PC-3 (cell line): Measurements from ENCODE around the gene POLR1E. TPM values are rescaled to one million over a fixed set of nuclear protein-coding genes. Genes with fewer than 3 reads are reported as not detected.

Experiments
- ATAC-seq: fragments of 200-7000 bp; cut with Tn5 transposase; 2 replicates; pipeline ENCODE4 v1.9.1; 2020; ENCODE audit warnings: mild to moderate bottlenecking, moderate library complexity
- Bru-seq: library from RNA; stranded (reverse); fragments of 400-500 nt; gene quantifications from one replicate; lab custom pipeline; 2021; lab: Mats Ljungman, UMichigan
- BruChase-seq, 2 experiments: library from RNA; stranded (reverse); fragments of 400-500 nt; gene quantifications; one replicate each; lab custom pipeline; 2021; lab: Mats Ljungman, UMichigan
- BruUV-seq: library from RNA; stranded (reverse); fragments of 400-500 nt; replicated peaks from 2 replicates; lab custom pipeline; 2021; lab: Mats Ljungman, UMichigan
- CTCF ChIA-PET: fragments of 300-600 bp; sonication (Branson Sonifier 250); formaldehyde crosslinking; loops from one replicate; lab custom pipeline; 2022; ENCODE audit warnings: antibody characterized with exemption; lab: Charles Lee
- POLR2A ChIA-PET: fragments of 300-600 bp; sonication (Branson Sonifier 250); formaldehyde crosslinking; loops from one replicate; lab custom pipeline; 2022; ENCODE audit warnings: antibody characterized with exemption; ENCODE audit not compliant: unreplicated experiment; lab: Charles Lee
- DNase-seq: peaks from one replicate; pipeline ENCODE4 v3.0.0-alpha.2; 2015
- H2AFZ ChIP-seq: fragments of 300-600 bp; sonication (generic); 2 replicates; pipeline ENCODE4 v1.6.0; 2016; ENCODE audit warnings: antibody characterized with exemption, low read length
- H3F3A ChIP-seq: fragments of 300-600 bp; sonication (generic); one replicate; pipeline ENCODE4 v1.6.0; 2017; ENCODE audit warnings: antibody characterized with exemption, low read length, control low read depth, mild to moderate bottlenecking; ENCODE audit not compliant: unreplicated experiment
- H3K27ac ChIP-seq: fragments of 300-600 bp; sonication (generic); 2 replicates; pipeline ENCODE4 v1.5.1; 2016; ENCODE audit warnings: mild to moderate bottlenecking, low read length
- H3K27me3 ChIP-seq: fragments of 300-600 bp; sonication (generic); 2 replicates; pipeline ENCODE4 v1.6.1; 2016; ENCODE audit warnings: low read length, mixed read lengths
- H3K36me3 ChIP-seq: fragments of 300-600 bp; sonication (generic); 2 replicates; pipeline ENCODE4 v1.6.1; 2016; ENCODE audit warnings: low read depth, mixed run types, low read length, mixed read lengths
- H3K4me1 ChIP-seq: fragments of 300-600 bp; sonication (generic); 2 replicates; pipeline ENCODE4 v1.5.1; 2016; ENCODE audit warnings: low read length; ENCODE audit not compliant: insufficient read depth
- H3K4me2 ChIP-seq: fragments of 300-600 bp; sonication (generic); 2 replicates; pipeline ENCODE4 v1.6.0; 2016; ENCODE audit warnings: low read length
- H3K4me3 ChIP-seq: fragments of 300-600 bp; sonication (generic); 2 replicates; pipeline ENCODE4 v1.5.1; 2016; ENCODE audit warnings: mild to moderate bottlenecking, low read length, mixed read lengths
- H3K79me2 ChIP-seq: fragments of 300-600 bp; sonication (generic); 2 replicates; pipeline ENCODE4 v1.6.1; 2017; ENCODE audit warnings: low read length, mixed read lengths
- H3K9ac ChIP-seq: fragments of 300-600 bp; sonication (generic); 2 replicates; pipeline ENCODE4 v1.6.0; 2016; ENCODE audit warnings: mild to moderate bottlenecking, low read length
- H3K9me2 ChIP-seq: fragments of 300-600 bp; sonication (generic); replicated peaks from 2 replicates; pipeline ENCODE4 v1.6.1; 2016; ENCODE audit warnings: mixed run types, low read length, mixed read lengths
- H3K9me3 ChIP-seq: fragments of 300-600 bp; sonication (generic); 2 replicates; pipeline ENCODE4 v1.6.1; 2016; ENCODE audit warnings: low read length, mixed read lengths
- H4K20me1 ChIP-seq: fragments of 300-600 bp; sonication (generic); 2 replicates; pipeline ENCODE4 v1.6.1; 2016; ENCODE audit warnings: low read length, mixed read lengths
- EZH2 ChIP-seq: fragments of 300-600 bp; sonication (generic); IDR thresholded peaks from one replicate; pipeline ENCODE4 v1.6.1; 2017; ENCODE audit warnings: antibody characterized with exemption, mild to moderate bottlenecking, low read length; ENCODE audit not compliant: unreplicated experiment
- EZH2phosphoT487 ChIP-seq: fragments of 300-600 bp; sonication (generic); IDR thresholded peaks from 2 replicates; pipeline ENCODE4 v1.6.1; 2018; ENCODE audit warnings: mild to moderate bottlenecking, antibody characterized with exemption, low read length, borderline replicate concordance
- intact Hi-C: fragments of 100-400 bp; cut with micrococcal nuclease; formaldehyde crosslinking; loops from 2 replicates; pipeline ENCODE4 v1.9.0; 2023
- long read RNA-seq: library from polyadenylated mRNA; unstranded; transcript quantifications from one replicate; pipeline ENCODE4 v2.0.0, GENCODE V29; 2021; ENCODE audit not compliant: unreplicated experiment
- total RNA-seq: library from RNA; depleted of rRNA; stranded (reverse); fragments of >200 nt; gene quantifications from 2 replicates; pipeline ENCODE4 v1.2.3, GENCODE V29; 2014; rRNA removed
- TF ChIP-seq, protein P1 (sequence below): fragments of 300-600 bp; sonication (generic); conservative IDR thresholded peaks from 2 replicates; pipeline ENCODE4 v1.5.1; 2017; ENCODE audit warnings: antibody characterized with exemption, low read depth, mild to moderate bottlenecking, low read length

Gene POLR1E, protein sequence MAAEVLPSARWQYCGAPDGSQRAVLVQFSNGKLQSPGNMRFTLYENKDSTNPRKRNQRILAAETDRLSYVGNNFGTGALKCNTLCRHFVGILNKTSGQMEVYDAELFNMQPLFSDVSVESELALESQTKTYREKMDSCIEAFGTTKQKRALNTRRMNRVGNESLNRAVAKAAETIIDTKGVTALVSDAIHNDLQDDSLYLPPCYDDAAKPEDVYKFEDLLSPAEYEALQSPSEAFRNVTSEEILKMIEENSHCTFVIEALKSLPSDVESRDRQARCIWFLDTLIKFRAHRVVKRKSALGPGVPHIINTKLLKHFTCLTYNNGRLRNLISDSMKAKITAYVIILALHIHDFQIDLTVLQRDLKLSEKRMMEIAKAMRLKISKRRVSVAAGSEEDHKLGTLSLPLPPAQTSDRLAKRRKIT
- total RNA-seq (37.0 and 37.2 TPM in 2 replicates), Bru-seq, nascent RNA (percentile 68 among the genes with signal in this experiment), BruChase-seq, experiment 1, labeled RNA remaining after a 6-hour chase (percentile 80 among the genes with signal in this experiment), BruChase-seq, experiment 2, labeled RNA remaining after a 2-hour chase (percentile 67 among the genes with signal in this experiment)
- long read RNA-seq, transcript POLR1E-202 (12 exons, 1,868 nt), result major isoform, 16 of 21 reads
- long read RNA-seq, partial matches to known transcripts, result 2 of 21 reads
- long read RNA-seq, other reads (novel, unspliced or antisense), result 1 of 21 reads

DNA sequence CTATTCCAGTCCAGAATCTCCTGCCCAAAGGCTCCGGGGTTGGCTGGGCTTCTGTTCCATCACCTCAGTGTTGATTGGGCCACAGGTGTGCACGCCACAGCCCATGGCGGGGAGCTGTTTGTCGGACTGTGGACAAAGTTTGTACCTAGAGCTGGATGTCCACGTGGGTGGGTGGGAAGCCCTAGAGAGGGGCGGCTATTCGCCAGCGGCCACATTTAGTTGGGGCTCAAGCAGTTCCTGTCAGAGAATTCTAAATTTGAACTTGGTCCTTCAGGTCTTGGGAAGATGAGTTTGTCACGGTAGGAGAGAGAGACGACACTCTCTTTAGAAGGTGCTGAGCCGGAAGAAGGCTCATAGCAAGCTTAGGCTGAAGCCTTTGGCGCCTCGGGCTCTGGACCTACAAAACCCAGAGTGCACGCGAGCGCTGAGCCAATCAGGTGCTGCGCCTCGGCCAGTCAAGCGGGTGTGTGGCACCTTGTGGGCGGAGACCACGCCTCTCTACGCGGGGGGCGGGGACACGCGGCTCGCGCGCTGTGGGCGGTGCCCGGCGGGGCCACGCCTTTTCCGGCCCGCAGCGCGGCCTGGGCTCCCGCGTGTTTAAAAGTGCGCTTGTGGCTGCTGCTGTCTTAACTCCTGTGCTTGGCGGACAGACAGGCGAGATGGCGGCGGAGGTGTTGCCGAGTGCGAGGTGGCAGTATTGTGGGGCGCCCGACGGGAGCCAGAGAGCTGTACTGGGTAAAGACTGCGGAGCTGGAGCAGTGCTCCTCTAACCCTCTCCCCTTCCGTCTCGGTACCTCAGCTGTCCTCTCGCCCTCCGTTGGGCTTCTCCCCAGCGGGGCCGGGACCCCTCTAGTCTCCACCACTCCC is at the start of gene POLR1E:
POLR1E (plus strand) TSS at position 560 of the 867 bp plus-strand sequence; CDS start at position 660, 100 bp downstream.
- TSS peak; percentile 92 for BruUV-seq
- intact Hi-C loops, result loop anchor here (10.0 kb wide), 2 partner anchors 89 to 419 kb away; partner anchors contain the start of genes FBXO10 and SLC25A51

DNA sequence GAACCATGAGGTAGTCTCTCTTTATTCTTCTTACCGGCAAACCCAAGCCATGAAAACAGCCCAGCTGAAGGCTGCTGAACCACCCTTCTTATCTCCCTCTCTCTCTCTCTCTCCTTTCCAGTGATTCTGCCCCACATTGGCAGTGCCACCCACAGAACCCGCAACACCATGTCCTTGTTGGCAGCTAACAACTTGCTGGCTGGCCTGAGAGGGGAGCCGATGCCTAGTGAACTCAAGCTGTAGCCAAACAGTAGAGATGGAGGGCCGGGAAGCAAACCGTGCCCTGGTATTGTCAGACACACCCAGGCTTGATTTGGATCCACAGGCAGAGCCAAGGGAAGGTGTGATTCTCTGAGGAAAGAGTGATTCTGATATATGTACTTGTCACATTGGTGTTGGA is 49.2 kb upstream of the POLR1E start:
- no peak overlapping the region for H3K4me2 ChIP-seq
- no peak overlapping the region for H3K9ac ChIP-seq
- H3K36me3 ChIP-seq, result peaks cover 30% of the 10 kb centered on the region; the same call in 1 of the 2 replicates
- no peak overlapping the region for H2AFZ ChIP-seq
- DNase-seq (no peak), ATAC-seq (no peak)
- BruUV-seq, result no TSS peak
- H3K27ac ChIP-seq, result no peak overlapping the region
- TF ChIP-seq, protein P1, sequence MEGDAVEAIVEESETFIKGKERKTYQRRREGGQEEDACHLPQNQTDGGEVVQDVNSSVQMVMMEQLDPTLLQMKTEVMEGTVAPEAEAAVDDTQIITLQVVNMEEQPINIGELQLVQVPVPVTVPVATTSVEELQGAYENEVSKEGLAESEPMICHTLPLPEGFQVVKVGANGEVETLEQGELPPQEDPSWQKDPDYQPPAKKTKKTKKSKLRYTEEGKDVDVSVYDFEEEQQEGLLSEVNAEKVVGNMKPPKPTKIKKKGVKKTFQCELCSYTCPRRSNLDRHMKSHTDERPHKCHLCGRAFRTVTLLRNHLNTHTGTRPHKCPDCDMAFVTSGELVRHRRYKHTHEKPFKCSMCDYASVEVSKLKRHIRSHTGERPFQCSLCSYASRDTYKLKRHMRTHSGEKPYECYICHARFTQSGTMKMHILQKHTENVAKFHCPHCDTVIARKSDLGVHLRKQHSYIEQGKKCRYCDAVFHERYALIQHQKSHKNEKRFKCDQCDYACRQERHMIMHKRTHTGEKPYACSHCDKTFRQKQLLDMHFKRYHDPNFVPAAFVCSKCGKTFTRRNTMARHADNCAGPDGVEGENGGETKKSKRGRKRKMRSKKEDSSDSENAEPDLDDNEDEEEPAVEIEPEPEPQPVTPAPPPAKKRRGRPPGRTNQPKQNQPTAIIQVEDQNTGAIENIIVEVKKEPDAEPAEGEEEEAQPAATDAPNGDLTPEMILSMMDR, result no peak
- TF ChIP-seq EZH2phosphoT487, result no peak
- no peak for TF ChIP-seq EZH2
- no peaks in the 10 kb centered on the region for H3K9me3 ChIP-seq
- H3F3A ChIP-seq, result no peaks in the 10 kb centered on the region
- H3K79me2 ChIP-seq, result peaks cover 7% of the 10 kb centered on the region; the same call in 1 of the 2 replicates
- ChIA-PET CTCF (no interaction called here), POLR2A (no interaction called here)
- H3K4me3 ChIP-seq, result no peak overlapping the region
- H3K4me1 ChIP-seq, result no peaks in the 10 kb centered on the region
- no peaks in the 10 kb centered on the region for H3K9me2 ChIP-seq
- no peaks in the 10 kb centered on the region for H4K20me1 ChIP-seq
- H3K27me3 ChIP-seq, result no peaks in the 10 kb centered on the region
- intact Hi-C loops, result no loop called here

More for the DNA sequence above, at the start of gene POLR1E:
- Histone ChIP-seq H3K4me3 (peak within 1 kb of the TSS; percentile 90), H3K4me1 (peaks cover 28% of the 10 kb centered on the region), H3K79me2 (peaks cover 42% of the 10 kb centered on the region), H4K20me1 (peaks cover 3% of the 10 kb centered on the region; the same call in 1 of the 2 replicates), H3K4me2 (peak within 1 kb of the TSS; percentile 98), H3F3A (no peaks in the 10 kb centered on the region), H3K36me3 (peaks cover 9% of the 10 kb centered on the region; the same call in 1 of the 2 replicates), H3K9me2 (no peaks in the 10 kb centered on the region), H3K9me3 (no peaks in the 10 kb centered on the region), H2AFZ (peak within 1 kb of the TSS; percentile 87), H3K27me3 (no peaks in the 10 kb centered on the region), H3K9ac (peak within 1 kb of the TSS; percentile 94), H3K27ac (peak within 1 kb of the TSS; percentile 38)
- ChIA-PET POLR2A (no interaction called here), CTCF (interaction anchor here (0.6 kb wide), 1 partner anchor 83 kb away, joined by 4 read pairs; no protein-coding TSS in a partner anchor)
- peak; percentile 91 for ATAC-seq
- TF ChIP-seq, protein P1, result no peak
- TF ChIP-seq EZH2phosphoT487 (no peak), EZH2 (no peak)
- peak; percentile 94 for DNase-seq
